Neural cell (in vitro differentiated cells): Measurements from ENCODE around the gene MLLT6. TPM values are rescaled to one million over a fixed set of nuclear protein-coding genes. Genes with fewer than 3 reads are reported as not detected.

Experiments
- H2AFZ ChIP-seq: fragments of 200-600, 300-800 bp; sonication (generic), shearing (Covaris generic); 2 replicates; pipeline ENCODE4 v1.6.0; 2014; ENCODE audit warnings: low read depth, mild to moderate bottlenecking, antibody characterized with exemption, low read length, moderate library complexity
- H3F3A ChIP-seq: fragments of 200-600 bp; shearing (Covaris generic); 2 replicates; pipeline ENCODE4 v1.6.1; 2016; ENCODE audit warnings: mild to moderate bottlenecking, moderate library complexity, mixed read lengths, antibody characterized with exemption, low read length; ENCODE audit not compliant: insufficient read depth, poor library complexity, severe bottlenecking
- H3K27ac ChIP-seq: fragments of 200-600, 300-800 bp; sonication (generic), shearing (Covaris generic); 2 replicates; pipeline ENCODE4 v1.5.1; 2014; ENCODE audit warnings: mild to moderate bottlenecking, low read length, moderate library complexity
- H3K27me3 ChIP-seq: fragments of 300-800, 200-600 bp; sonication (generic), shearing (Covaris generic); 2 replicates; pipeline ENCODE4 v1.6.0; 2014; ENCODE audit warnings: mild to moderate bottlenecking, low read depth, low read length, moderate library complexity; ENCODE audit not compliant: insufficient read depth
- H3K36me3 ChIP-seq: fragments of 300-800, 200-600 bp; sonication (generic), shearing (Covaris generic); 2 replicates; pipeline ENCODE4 v1.5.1; 2014; ENCODE audit warnings: mild to moderate bottlenecking, antibody characterized with exemption, low read length, moderate library complexity; ENCODE audit not compliant: insufficient read depth
- H3K4me2 ChIP-seq: fragments of 300-800, 200-600 bp; sonication (generic), shearing (Covaris generic); 2 replicates; pipeline ENCODE4 v1.6.0; 2014; ENCODE audit warnings: mild to moderate bottlenecking, low read length
- H3K4me3 ChIP-seq: fragments of 300-800, 200-600 bp; sonication (generic), shearing (Covaris generic); 2 replicates; pipeline ENCODE4 v1.5.1; 2014; ENCODE audit warnings: mild to moderate bottlenecking, low read length, moderate library complexity
- H3K79me2 ChIP-seq: fragments of 200-600 bp; shearing (Covaris generic); replicated peaks from 2 replicates; pipeline ENCODE4 v1.6.0; 2014; ENCODE audit warnings: mild to moderate bottlenecking, low read length, moderate library complexity; ENCODE audit not compliant: insufficient read depth
- H3K9ac ChIP-seq: fragments of 300-800, 200-600 bp; sonication (generic), shearing (Covaris generic); 2 replicates; pipeline ENCODE4 v1.6.1; 2016; ENCODE audit warnings: mild to moderate bottlenecking, low read length, mixed read lengths
- H3K9me2 ChIP-seq: fragments of 200-600 bp; shearing (Covaris generic); 2 replicates; pipeline ENCODE4 v1.6.1; 2016; ENCODE audit warnings: mild to moderate bottlenecking, low read length, mixed read lengths; ENCODE audit not compliant: insufficient read depth
- H3K9me3 ChIP-seq: fragments of 200-600, 300-800 bp; sonication (generic), shearing (Covaris generic); 2 replicates; pipeline ENCODE4 v1.6.1; 2016; ENCODE audit warnings: mild to moderate bottlenecking, mixed run types, low read length, moderate library complexity, mixed read lengths
- H4K20me1 ChIP-seq: fragments of 200-600 bp; shearing (Covaris generic); 2 replicates; pipeline ENCODE4 v1.6.1; 2016; ENCODE audit warnings: mild to moderate bottlenecking, mixed run types; ENCODE audit not compliant: insufficient read depth
- CTCF ChIP-seq: fragments of 450-650 bp; IDR thresholded peaks from 2 replicates; pipeline ENCODE4 v1.5.1; 2014; ENCODE audit warnings: antibody characterized with exemption, mild to moderate bottlenecking, moderate library complexity; ENCODE audit not compliant: poor library complexity, severe bottlenecking
- EP300 ChIP-seq: fragments of 450-650 bp; conservative IDR thresholded peaks from 2 replicates; pipeline ENCODE4 v1.6.1; 2014; ENCODE audit warnings: antibody characterized with exemption, mild to moderate bottlenecking, moderate library complexity; ENCODE audit not compliant: poor library complexity, severe bottlenecking
- EZH2 ChIP-seq: fragments of 200-600, 300-800 bp; shearing (Covaris generic), sonication (generic); IDR thresholded peaks from 2 replicates; pipeline ENCODE4 v1.6.1; 2014; ENCODE audit warnings: antibody characterized with exemption, low read length, borderline replicate concordance, mild to moderate bottlenecking; ENCODE audit not compliant: insufficient read depth, poor library complexity, severe bottlenecking
- MXI1 ChIP-seq: fragments of 450-650 bp; conservative IDR thresholded peaks from 2 replicates; pipeline ENCODE4 v1.6.1; 2014; ENCODE audit warnings: antibody characterized with exemption, mild to moderate bottlenecking; ENCODE audit not compliant: poor library complexity, severe bottlenecking
- POLR2AphosphoS5 ChIP-seq: IDR thresholded peaks from 2 replicates; pipeline ENCODE4 v1.6.1; 2012
- RAD21 ChIP-seq: fragments of 450-650 bp; conservative IDR thresholded peaks from 2 replicates; pipeline ENCODE4 v1.6.1; 2014; ENCODE audit warnings: antibody characterized with exemption, mild to moderate bottlenecking, moderate library complexity
- SMC3 ChIP-seq: fragments of 450-650 bp; conservative IDR thresholded peaks from 2 replicates; pipeline ENCODE4 v1.6.1; 2014; ENCODE audit warnings: antibody characterized with exemption, mild to moderate bottlenecking, moderate library complexity; ENCODE audit not compliant: poor library complexity
- TAF1 ChIP-seq: IDR thresholded peaks from 2 replicates; pipeline ENCODE4 v1.6.1; 2012; ENCODE audit warnings: low read depth
- polyA plus RNA-seq: library from polyadenylated mRNA; depleted of rRNA; stranded (reverse); fragments of >200 nt; gene quantifications from 2 replicates; pipeline ENCODE4 v1.2.3, GENCODE V29; 2014
- TF ChIP-seq, protein P1 (sequence below): IDR thresholded peaks from 2 replicates; pipeline ENCODE4 v1.6.1; 2012; ENCODE audit warnings: borderline replicate concordance

The MLLT6 gene
- polyA plus RNA-seq, 1 donor from 2014 or later = 19.7 TPM

DNA sequence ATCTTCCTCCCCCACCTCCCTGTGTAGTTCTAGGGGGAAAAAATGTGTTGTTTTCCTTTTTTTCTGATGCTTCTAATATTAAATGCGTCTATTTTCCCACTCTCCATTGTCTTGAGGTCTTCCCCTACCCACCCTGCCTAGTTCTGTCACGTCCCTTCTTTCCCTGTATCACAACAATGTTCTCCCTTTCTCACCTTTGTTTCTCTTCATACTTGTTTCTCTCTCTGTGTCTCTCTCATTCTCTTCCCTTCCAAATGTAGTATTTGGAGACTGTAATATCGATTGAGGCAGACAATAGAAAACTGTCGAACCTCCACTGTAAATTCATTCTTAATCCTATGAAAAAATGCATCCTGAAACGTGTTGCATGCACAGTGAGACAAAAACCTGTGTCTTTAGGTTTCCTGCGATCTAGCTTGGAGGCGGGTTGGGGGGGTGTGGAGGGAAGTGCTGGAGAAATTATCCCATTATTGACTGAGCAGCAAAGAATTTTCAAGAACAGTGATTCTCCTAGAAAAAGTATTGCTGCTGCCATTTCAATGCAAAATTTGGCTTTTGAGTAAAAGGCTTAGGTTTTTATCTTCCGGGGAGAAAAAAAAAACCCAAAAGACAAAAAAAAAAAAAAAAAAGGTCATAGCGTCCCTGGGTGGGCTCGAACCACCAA, 46.2 kb downstream of the MLLT6 start:
- TF ChIP-seq RAD21 (no peak), MXI1 (no peak), TAF1 (peak; percentile 63), CTCF (no peak), POLR2AphosphoS5 (no peak), EZH2 (no peak), EP300 (no peak), SMC3 (no peak)
- TF ChIP-seq, protein P1, sequence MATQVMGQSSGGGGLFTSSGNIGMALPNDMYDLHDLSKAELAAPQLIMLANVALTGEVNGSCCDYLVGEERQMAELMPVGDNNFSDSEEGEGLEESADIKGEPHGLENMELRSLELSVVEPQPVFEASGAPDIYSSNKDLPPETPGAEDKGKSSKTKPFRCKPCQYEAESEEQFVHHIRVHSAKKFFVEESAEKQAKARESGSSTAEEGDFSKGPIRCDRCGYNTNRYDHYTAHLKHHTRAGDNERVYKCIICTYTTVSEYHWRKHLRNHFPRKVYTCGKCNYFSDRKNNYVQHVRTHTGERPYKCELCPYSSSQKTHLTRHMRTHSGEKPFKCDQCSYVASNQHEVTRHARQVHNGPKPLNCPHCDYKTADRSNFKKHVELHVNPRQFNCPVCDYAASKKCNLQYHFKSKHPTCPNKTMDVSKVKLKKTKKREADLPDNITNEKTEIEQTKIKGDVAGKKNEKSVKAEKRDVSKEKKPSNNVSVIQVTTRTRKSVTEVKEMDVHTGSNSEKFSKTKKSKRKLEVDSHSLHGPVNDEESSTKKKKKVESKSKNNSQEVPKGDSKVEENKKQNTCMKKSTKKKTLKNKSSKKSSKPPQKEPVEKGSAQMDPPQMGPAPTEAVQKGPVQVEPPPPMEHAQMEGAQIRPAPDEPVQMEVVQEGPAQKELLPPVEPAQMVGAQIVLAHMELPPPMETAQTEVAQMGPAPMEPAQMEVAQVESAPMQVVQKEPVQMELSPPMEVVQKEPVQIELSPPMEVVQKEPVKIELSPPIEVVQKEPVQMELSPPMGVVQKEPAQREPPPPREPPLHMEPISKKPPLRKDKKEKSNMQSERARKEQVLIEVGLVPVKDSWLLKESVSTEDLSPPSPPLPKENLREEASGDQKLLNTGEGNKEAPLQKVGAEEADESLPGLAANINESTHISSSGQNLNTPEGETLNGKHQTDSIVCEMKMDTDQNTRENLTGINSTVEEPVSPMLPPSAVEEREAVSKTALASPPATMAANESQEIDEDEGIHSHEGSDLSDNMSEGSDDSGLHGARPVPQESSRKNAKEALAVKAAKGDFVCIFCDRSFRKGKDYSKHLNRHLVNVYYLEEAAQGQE = peak; percentile 66
- peaks cover 27% of the 10 kb centered on the region for H3K79me2 ChIP-seq
- peak overlapping the region; percentile 94 for H3K27ac ChIP-seq
- H3K36me3 ChIP-seq = peaks cover 6% of the 10 kb centered on the region
- peak overlapping the region; percentile 53 for H2AFZ ChIP-seq
- no peaks in the 10 kb centered on the region for H3K9me2 ChIP-seq
- no peaks in the 10 kb centered on the region for H3K27me3 ChIP-seq
- peak overlapping the region; percentile 67 for H3K4me2 ChIP-seq
- H3F3A ChIP-seq = no peaks in the 10 kb centered on the region
- peak overlapping the region; percentile 92 for H3K9ac ChIP-seq
- no peaks in the 10 kb centered on the region for H3K9me3 ChIP-seq
- no peaks in the 10 kb centered on the region for H4K20me1 ChIP-seq
- H3K4me3 ChIP-seq = peak overlapping the region; percentile 94

GRCh38 chr17:38751808-38752307, 46.8 kb downstream of the MLLT6 start:
- H2AFZ ChIP-seq = peak overlapping the region; percentile 84
- TF ChIP-seq EP300 = peak; percentile 38
- TF ChIP-seq MXI1 = no peak
- H3K27me3 ChIP-seq = no peaks in the 10 kb centered on the region
- H4K20me1 ChIP-seq = no peaks in the 10 kb centered on the region
- no peaks in the 10 kb centered on the region for H3K9me3 ChIP-seq
- H3K36me3 ChIP-seq = peaks cover 6% of the 10 kb centered on the region
- no peaks in the 10 kb centered on the region for H3K9me2 ChIP-seq
- H3F3A ChIP-seq = no peaks in the 10 kb centered on the region
- H3K9ac ChIP-seq = peak overlapping the region; percentile 74
- peak overlapping the region; percentile 94 for H3K4me3 ChIP-seq
- H3K27ac ChIP-seq = peak overlapping the region; percentile 94
- peak overlapping the region; percentile 54 for H3K4me2 ChIP-seq
- peaks cover 21% of the 10 kb centered on the region for H3K79me2 ChIP-seq
